NCI-H146 treated with DMSO at 0.1 percent for 48 hours (cell line): Measurements from ENCODE around the gene ZBTB7C.
A peak's percentile ranks its signal among the peaks of the same experiment; 100 is the strongest.

Experiments used
- DNase-seq: peaks from one replicate; lab custom pipeline; 2025; ENCODE audit not compliant: unreplicated experiment; lab: John Stamatoyannopoulos, UW

ZBTB7C gene

DNA sequence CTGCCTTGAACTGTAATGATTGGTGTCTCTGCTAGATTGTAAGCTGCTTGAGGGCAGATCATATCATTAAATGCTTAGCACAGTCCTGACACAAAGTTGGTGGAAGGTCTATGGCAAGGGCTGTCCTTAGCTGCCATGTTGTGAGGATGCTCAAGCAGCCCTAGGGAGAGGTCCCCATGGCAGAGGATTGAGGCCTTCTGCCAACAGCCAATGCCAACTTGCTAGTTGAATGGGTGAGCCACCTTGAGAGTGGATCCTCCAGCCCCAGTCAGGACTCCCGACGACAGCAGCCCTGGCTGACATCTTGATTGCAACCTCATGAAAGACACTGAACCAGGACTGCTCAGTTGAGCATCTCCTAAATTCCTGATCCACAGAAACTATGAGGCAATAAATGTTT is 363.4 kb downstream of the ZBTB7C start:
- DNase-seq: no peak

DNA sequence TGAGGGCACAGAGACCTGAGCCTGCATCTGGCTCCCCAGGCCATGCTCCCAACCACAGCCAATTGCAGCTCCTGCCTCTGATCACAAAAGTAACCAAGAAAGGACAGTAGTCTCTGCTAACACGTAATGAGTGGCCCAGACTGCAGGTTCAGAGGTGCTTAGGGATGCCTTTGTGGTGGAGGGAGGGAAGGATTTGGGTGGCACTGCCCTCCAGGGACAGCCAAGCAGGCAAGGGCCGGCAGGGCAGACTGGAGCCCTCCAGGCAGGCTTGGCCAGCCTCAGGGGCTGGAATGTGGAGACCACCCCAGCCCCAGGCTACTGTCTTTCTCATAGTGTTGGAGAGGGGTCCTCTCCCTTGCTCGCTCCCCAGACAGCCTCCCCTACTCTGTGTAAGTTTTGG is 364.2 kb downstream of the ZBTB7C start:
- no peak for DNase-seq

DNA sequence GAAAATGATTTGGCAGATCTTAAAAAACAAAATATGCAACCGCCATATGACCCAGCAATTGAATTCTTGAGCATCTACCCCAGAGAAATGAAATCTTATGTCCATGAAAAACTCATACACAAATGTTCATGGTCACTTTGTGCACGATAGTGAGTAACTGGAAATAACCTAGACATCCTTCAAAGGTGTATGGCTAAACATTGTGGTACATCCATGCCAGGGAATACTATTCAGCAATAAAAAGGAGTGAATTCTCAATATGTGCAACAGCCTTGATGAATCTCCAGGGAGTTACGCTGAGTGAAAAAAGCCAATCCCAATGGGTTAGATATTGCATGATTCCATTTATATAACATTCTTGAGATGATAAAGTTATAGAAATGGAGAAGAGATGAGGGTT is 366.0 kb downstream of the ZBTB7C start:
- no peak for DNase-seq

DNA sequence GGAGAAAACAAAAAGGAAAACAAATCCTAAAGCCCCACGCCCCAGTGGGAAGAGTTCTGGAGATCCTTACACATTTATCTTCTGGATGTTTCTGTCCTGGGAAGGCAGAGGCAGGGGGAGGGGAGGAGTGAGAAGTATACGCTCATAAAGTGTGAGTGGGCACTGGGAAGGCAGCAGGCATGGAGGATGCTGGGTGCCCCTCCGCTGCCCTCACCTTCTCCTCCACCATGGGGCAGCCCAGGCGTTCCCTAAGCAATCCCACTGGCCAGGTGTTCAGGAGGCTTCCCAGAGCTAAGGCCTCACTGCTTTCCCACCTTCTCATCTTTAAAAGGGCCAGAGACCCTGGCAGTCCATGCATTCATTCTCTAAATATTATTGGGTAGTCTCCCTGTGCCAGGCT is 366.8 kb downstream of the ZBTB7C start:
- no peak for DNase-seq

DNA sequence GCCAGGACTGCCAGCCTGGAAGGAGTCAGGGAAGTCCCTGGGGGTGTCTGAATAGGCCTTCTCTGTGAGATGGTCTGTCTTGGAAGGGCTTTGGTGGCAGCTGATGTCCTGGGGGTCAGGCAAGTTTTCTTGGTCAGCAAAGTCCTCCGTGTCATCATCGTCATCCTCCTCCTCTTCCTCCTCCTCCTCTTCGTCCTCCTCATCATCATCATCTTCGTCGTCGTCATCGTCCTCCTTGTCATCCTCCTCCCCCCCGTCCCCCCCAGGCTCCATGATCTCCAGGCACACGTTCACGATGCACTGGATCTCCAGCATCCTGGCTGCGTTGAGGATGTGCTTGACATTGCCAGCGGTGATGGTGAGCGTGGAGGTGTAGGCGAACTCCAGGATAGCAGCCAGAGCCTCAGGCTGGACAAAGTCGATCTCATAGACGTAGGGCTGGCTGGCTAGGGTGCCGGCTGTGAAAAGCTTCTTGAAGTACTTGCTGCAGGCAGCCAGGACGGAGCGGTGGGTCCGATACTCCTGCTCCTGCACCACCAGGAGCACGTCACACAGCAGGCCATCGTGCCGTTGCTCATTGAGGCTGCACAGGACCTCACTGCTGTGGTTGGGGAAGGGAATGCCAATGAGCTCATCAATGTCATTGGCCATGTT is 368.6 kb downstream of the ZBTB7C start:
- no peak for DNase-seq

DNA sequence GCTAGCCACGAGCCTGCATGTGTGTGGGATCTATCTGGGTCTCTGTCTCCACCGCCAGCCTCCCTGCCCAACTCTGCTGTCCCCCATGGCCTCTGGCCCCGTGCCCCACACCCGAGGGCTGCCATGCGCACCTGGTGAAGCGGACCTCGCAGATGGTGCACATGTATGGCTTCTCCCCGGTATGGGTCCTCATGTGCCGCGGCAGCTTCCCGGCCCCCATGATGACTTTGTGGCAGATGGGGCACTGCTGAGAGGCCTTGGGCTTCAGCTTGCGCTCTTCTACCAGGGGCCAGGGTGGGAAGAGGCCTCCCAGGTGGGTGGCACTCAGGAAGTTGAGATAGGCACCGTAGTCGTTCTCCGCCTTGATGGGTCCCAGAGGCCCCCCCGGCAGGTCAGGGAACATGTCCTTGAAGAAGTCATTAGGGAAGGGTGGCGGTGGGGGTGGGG is 369.4 kb downstream of the ZBTB7C start:
- DNase-seq: no peak

DNA sequence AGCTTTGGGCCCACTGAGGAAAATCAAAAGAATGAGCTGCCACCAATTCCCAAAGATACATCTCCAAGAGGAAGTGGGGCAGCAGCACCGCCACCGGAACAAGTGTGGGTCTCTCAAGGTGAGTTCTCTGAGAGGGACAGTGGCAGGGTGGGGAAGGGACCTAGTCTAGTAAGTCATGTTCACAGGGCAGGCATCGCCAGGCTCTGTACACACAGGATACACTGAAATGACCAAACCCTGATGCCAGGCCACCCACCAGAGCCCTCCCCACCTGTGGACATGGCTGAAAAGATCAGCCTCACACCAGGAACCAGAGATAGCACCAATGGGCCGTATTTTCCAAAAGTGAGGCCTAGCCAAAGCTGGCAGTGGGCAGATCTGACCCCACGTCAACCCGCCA is 370.5 kb downstream of the ZBTB7C start:
- DNase-seq: no peak

DNA sequence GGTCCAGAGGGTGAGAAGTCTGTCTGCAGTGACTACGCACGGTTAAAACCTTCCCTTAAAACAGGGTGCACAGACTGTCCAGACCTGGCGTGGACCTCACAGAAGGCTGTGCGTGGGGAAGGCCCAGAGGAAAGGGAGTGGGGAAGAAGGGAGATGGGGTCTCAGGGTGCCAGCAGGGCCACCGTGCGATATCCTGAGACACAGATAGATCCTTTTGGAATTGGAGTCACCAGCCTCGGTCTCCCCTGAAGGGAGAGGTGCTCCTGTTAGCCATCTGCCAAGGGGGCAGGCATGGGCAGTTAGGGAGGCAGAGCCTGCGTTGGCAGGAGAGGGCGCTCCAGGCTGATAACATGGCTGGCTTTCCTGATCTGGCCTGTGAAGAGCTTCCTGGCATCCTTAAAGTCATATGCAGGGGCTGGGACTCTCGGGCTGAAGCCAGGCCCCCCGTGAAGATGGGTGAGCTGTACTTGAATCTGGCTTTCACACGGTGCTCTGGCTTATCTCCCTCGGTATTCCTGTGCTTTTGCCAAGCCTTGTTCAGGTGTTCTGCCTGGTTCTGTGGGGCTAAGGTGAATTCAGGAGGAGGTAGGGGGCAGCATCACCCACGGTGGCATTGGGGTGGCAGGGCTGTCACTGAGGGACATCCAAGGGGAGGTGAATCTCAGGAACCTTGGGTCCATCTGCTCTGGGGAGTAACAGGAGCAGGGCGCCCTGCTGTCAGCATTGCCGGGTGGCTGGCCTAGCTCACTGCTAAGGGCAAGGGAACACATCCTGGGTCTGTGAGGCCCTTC is 371.5 kb downstream of the ZBTB7C start:
- DNase-seq: no peak

DNA sequence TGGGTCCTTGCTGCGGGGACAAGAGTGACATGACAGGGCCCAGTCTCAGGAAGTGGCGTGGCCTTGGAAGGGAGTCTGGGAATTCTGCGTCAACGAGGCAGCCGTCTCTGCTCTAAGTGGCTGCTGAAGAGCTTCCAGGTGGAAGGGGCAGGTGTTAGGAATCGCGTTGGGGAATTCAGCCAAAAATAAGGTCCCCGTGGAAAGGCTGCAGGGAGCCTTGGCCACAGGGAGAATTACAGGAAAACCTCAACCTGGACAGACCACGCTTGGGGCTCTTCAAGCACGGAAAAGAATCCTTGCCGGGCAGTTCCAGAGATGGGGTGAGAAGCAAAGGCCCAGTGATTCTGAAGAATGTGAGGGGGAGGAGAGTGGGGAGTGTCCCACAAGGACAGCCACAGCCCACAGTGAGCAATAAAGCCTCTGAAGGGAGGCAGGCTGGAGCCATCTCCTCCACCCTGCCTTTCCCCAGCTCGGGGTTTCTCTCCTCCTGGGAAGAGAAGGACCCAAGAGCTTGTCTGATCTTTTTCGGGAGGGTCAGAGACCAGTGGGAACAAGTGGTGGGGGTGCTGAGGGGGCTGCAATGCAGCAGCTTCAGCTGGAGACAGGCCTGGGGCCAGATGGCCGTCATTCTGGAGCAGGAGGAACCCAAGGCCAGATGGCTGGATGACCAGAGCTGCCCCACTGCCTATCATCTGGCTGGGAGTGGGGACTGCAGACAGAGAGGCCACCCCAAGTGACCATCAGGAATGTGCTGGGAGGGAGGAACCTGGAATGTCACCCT is 372.4 kb downstream of the ZBTB7C start:
- DNase-seq: no peak

DNA sequence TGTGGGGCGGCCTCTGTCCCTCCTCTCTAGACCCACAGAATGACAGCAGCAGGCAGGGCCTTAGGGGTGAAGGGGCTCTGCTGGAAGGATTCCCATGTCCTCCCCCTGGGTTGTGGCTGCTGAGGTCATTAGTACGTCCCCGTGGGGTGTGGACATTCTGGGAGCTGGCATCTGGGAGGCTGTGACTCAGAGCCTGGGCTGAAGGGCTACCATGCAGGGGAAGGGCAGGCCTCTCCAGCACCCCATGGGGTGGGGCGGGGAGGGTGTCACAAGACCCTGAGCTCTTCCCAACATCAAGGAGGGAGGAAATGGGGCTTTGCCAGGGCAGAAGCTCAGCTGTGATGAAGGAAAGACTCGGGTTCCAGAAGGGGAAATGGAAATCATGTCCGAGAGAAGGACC is 373.0 kb downstream of the ZBTB7C start:
- no peak for DNase-seq

DNA sequence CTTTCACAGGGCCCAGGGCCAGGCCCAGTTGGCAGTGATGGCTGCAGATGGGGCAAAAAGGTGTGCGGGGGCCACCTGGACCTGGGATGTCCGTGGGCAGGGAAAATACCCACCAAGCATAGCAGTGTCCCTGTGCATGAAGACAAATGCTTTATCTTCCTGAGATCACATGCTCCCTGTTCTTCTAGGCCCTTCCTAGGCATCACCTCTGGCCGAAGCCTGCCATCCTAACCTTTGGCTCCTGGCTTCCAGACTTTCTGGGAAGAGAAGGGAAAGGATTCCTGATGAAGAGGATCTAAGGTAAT is 373.7 kb downstream of the ZBTB7C start:
- DNase-seq: no peak

DNA sequence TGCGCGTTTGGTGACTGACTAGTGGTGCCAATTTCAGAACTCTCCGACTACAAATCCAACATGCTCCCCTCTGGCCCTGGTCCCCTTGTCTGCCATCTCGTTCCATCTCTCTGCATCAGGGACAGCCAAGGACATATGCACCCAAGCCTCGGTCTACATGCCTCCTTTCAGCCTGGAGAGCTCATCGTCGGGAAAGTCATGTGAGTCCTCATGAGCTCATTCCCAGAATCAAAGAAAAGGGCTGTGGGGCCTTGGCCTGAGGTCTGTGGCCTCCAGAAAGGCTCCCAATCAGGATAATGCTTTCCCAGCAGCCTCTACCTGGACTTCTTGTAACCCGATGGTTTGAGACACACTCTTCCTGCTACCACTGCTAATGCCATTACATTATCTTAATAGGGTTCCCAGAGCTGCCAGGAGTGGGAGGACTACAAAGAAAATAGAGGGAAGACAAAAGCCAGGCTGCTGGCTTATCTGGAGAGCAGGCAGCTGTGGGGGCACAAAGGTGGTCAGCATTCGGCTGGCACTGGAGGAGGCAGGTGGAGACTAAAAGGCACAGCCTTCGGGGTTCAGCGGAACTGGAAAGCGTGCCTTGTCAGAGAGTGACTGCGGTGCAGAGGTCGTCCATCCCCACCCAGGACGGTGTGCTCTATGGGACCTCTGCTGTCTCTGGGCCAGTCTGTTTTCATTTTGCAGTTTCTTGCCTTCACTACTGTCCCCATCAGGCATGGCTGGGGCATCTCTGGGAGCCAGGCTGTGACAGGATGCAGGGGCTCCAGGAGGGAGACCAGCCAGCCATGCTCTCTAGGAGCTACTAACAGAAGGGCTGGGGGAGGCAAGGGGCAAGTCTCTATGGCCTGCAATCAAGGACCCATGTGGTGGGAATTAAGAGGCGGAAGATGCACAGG is 374.3 kb downstream of the ZBTB7C start:
- DNase-seq: no peak

DNA sequence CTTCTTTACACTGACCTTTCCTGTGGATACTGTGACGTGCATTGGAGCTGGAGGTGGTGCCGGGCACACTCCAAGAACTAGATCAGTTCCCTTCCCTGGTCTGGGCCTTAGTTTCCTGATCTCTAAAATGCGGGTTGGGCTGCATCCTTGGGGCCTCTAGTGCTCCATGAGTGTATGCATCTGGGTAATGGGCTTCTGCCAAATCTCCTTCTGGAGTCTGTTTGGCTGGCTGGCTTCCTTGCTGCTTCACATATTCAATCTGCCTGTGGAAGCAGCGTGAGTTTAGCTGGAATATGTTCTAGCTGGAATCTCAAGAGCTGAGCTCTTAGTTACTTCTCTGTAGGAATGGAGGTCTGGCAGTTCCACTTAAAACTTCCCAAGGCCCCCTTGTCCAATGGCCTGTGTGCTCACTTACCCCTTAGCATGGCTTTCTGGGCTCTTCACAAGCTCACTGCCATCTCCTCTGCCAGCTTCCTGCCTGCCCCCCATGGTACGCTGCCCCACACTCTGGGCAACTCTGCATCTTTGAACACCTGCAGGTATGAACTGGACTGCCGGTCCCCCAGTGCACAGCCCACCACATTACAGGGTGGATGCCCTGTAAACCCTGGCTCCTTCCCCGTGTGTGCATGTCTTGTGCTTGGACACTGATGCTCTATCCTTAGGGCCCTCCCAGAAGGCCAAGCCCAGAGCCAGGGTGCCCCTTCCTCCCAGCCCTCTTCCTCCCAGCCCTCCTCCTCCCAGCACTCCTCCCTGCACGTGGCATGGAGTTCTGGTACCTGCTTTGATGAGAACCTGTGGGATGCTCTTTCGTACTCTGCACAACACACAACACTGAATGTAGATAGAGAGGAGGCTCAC is 375.2 kb downstream of the ZBTB7C start:
- DNase-seq: no peak

DNA sequence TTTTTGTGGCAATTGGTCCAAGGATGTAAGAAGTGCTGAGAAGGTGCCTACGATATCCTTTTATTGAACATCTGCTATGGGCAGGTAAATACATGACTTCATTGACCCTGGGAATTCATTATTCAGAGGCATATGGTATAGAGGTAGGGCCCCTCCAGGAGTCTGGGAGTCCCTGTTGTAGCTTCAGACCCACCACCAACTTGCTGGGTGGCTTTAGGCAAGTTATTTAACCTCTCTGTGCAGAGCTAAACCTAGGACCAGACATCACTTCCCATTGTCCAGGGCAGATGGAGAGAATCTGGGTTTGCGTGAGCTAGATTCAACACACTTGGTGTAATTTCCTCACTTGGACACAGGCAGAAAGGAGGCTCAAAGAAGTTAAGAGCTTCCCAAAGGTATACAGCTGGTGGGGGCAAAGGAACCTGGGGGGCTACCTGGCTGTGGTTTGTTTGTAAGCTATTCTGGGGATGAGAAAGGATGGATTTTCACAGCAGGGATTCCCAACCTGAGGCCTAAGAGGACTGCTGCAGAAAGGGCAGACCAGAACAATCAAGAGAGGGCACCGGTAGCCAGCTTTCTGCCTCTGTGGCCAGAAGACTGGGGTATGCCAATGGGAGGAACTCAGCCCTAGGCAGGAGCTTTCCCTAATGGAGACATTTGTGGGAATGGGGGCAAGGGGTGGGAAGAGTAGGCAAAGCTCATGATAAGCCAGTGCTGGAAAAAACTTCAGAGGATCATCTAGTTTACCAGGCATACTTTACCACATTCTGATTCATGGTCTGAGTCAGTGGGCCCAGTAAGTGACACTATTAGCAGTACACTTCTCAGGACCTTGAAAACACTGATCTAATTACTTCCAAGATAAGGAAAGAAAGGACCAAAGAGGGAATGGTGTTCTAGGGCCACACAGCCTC is 376.1 kb downstream of the ZBTB7C start:
- no peak for DNase-seq

DNA sequence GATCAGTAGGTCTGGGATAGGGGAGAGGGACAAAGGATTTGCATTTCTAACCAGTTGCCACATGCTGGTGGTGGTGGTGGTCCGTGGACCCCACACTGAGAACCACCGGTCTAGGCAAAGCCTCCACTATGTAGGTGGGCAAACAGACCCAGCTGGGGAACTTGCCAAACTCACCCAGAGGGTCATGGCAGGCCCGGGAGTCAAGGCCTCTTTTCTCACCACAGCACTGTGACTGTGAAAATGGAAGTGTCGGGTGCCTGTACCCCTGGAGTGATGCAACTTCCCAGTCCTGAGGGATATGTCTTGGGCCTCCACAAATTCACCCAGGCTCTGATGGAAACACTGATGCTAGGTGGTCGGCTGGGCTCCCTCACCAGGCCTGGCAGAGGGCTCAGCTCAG is 377.5 kb downstream of the ZBTB7C start:
- no peak for DNase-seq

DNA sequence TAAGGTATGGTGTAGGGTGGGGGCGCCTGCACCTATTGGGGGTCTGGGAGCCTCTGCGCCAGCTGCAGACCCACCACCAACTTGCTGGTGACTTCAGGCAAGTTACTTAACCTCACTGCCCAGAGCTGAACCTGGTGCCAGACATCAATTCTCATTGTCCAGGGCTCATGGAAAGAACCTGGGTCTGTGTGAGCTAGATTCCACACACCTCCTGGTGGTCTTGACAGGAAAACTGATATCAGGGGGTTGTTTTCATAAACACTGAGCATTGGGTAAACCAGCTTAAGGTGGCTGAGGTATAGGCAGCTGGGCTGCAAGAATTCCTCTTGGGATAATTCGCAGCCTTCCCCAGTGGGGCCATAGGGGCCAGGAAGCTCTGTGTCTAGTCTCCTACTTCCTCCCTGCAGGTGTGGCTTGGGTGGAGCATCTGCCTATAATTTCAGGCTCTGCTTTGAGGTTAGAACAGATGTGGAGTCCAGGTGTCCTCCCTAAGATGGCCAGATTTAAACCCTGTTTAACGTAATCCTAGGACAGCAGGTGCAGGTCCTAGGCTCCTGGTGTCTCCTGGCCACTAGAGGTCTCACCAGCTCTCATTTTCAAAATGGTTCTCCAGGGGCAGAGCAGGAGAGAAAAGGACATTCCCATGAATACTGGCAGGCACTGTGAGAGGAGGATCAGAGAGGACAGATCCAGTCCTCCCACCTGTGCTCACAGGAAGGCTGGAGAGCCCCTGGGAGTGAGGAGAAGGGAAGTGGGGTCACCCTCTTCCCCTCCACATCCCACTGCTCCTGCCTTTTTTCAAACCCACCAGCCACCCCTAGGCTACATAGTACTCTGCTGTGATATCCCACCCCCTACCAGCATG is 378.3 kb downstream of the ZBTB7C start:
- peak; percentile 96 for DNase-seq

DNA sequence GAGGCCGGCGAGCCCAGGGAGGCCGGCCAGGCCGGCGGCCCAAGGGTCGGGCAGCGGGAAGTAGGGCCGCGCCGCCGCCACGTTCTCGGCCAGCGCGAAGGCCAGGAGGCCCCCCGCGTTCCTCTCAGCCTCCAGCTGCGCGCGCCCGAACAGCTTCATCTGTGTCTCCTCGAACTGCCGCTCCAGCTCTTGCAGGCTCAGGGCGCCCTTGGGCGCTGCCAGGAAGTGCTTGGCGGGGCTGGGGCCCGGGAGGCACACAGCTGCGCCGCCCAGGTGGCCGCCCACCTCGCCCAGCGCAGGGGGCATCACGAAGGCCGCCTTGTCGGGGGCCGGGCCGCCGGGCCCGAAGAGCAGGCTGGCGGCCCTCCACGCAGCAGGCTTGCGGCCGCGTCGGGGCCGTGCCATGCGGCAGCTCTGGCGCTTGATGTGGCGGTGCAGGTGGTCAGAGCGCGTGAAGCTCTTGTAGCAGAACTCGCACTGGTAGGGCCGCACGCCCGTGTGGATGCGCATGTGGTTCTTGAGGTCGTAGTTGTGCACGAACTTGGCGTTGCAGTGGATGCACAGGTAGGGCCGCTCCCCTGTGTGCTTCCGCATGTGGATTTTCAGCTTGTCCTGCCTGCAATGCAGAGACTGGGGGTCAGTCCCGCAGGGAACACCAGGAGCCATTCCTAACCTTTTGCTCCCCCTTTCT is 379.7 kb downstream of the ZBTB7C start:
- no peak for DNase-seq

DNA sequence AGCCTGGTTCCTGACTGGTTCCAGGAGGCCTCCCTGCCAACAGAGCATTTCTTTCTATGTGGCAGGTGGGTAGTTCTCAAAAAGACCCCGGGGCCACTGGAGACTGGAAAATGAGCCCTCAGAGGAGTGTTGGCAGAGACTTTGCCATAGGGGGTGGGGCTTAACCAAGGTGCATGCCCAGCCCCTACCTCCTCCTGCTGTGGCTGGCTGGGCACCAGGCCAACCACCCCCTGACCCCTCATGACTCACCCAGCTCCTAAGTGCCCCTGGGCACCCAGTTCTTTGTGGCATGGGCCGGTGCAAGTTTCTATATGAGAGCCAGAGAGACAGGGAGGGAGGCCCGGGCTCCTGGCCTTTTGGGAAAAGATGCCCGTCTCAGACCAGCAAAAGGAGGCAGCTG is 380.5 kb downstream of the ZBTB7C start:
- DNase-seq: no peak
